RWPE2 (cell line): ENCODE data around the gene PNPLA1.

Source experiments
- ATAC-seq: fragments of 200-7000 bp; cut with Tn5 transposase; 3 replicates; pipeline ENCODE4 v1.9.1; 2021; ENCODE audit warnings: low read depth
- DNase-seq: peaks from one replicate; pipeline ENCODE4 v3.0.0-alpha.2; 2020; ENCODE audit warnings: low spot score
- H3K27ac ChIP-seq: fragments of 450-650 bp; 2 replicates; pipeline ENCODE4 v1.5.1; 2017; ENCODE audit warnings: mild to moderate bottlenecking; ENCODE audit not compliant: poor library complexity, severe bottlenecking
- H3K27me3 ChIP-seq: fragments of 250-450 bp; sonication (Bioruptor Pico); 2 replicates; pipeline ENCODE4 v1.5.1; 2021; ENCODE audit warnings: mild to moderate bottlenecking, moderate library complexity; ENCODE audit not compliant: insufficient read depth, poor library complexity, severe bottlenecking
- H3K36me3 ChIP-seq: fragments of 250-450 bp; sonication (Bioruptor Pico); 2 replicates; pipeline ENCODE4 v1.5.1; 2020; ENCODE audit warnings: low read depth, mild to moderate bottlenecking, moderate library complexity
- H3K4me1 ChIP-seq: fragments of 250-450 bp; sonication (Bioruptor Pico); 2 replicates; pipeline ENCODE4 v1.5.1; 2021; ENCODE audit warnings: mild to moderate bottlenecking, moderate library complexity; ENCODE audit not compliant: insufficient read depth, poor library complexity, severe bottlenecking
- H3K4me3 ChIP-seq: fragments of 250-450 bp; sonication (Bioruptor Pico); 2 replicates; pipeline ENCODE4 v1.5.1; 2021; ENCODE audit warnings: mild to moderate bottlenecking, moderate library complexity; ENCODE audit not compliant: severe bottlenecking
- H3K9me3 ChIP-seq: fragments of 250-450 bp; sonication (Bioruptor Pico); 2 replicates; pipeline ENCODE4 v1.5.1; 2021; ENCODE audit warnings: mild to moderate bottlenecking, moderate library complexity; ENCODE audit not compliant: severe bottlenecking
- TF ChIP-seq, protein P1 (sequence below): fragments of 450-650 bp; IDR thresholded peaks from one replicate; pipeline ENCODE4 v1.5.1; 2017; ENCODE audit warnings: mild to moderate bottlenecking, moderate library complexity; ENCODE audit not compliant: poor library complexity, severe bottlenecking

The PNPLA1 gene

DNA sequence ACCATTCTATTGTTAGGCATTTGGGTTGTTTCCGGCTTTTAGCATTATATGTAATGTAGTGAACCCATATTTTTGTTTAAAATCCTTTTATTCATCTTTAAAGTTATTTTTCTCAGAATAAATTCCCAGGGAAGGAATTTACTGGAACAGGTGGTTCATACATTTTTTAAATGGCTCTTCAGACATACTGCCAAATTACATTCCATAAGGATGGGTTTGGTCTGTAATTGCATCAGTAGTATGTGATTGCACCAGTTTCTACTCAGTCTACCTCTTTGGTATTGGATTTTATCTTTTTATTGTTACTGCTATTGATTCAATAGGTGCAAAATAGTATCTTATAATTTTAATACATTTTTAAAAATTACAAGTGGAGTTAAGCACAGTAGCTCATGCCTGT lies 46.2 kb upstream of the PNPLA1 start:
- DNase-seq = no peak
- peaks cover 57% of the 10 kb centered on the region for H3K36me3 ChIP-seq
- TF ChIP-seq, protein P1, sequence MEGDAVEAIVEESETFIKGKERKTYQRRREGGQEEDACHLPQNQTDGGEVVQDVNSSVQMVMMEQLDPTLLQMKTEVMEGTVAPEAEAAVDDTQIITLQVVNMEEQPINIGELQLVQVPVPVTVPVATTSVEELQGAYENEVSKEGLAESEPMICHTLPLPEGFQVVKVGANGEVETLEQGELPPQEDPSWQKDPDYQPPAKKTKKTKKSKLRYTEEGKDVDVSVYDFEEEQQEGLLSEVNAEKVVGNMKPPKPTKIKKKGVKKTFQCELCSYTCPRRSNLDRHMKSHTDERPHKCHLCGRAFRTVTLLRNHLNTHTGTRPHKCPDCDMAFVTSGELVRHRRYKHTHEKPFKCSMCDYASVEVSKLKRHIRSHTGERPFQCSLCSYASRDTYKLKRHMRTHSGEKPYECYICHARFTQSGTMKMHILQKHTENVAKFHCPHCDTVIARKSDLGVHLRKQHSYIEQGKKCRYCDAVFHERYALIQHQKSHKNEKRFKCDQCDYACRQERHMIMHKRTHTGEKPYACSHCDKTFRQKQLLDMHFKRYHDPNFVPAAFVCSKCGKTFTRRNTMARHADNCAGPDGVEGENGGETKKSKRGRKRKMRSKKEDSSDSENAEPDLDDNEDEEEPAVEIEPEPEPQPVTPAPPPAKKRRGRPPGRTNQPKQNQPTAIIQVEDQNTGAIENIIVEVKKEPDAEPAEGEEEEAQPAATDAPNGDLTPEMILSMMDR = no peak

DNA sequence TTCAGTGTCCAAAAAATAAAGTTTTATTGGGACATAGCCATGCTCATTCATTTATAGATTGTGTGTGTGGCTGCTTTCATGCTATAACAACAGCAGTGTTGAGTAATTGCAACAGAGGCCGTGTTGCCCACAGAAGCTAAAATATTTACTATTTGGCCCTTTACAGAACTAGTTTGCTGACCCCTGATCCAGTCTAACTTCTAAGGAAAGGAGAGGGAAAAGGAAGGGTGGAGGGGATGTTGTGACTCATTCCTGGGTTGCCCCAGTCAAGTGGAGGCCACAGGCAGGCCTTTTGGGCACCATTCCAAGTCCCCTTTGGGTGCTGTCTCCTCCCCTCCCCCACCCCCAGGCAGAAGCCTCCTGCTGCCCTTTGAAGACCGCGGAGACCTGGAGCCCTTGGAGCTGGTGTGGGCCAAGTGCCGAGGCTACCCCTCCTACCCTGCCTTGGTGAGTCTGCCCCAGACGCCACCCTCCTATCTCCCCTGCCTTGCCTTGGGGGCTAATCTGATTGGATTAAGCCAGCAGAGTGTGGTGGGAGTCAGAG lies 44.9 kb upstream of the PNPLA1 start:
- Histone ChIP-seq H3K27me3 (no peaks in the 10 kb centered on the region), H3K4me3 (no peak overlapping the region), H3K9me3 (no peaks in the 10 kb centered on the region), H3K27ac (no peak overlapping the region), H3K4me1 (peaks cover 19% of the 10 kb centered on the region), H3K36me3 (peaks cover 51% of the 10 kb centered on the region)
- TF ChIP-seq, protein P1 = no peak
- ATAC-seq (peak; percentile 25; the same call in 1 of the 3 replicates), DNase-seq (no peak)

More for the DNA sequence above, 46.2 kb upstream of the PNPLA1 start:
- Histone ChIP-seq H3K27ac (no peak overlapping the region), H3K4me3 (no peak overlapping the region), H3K9me3 (no peaks in the 10 kb centered on the region), H3K4me1 (peaks cover 19% of the 10 kb centered on the region), H3K27me3 (no peaks in the 10 kb centered on the region)
- ATAC-seq = no peak

DNA sequence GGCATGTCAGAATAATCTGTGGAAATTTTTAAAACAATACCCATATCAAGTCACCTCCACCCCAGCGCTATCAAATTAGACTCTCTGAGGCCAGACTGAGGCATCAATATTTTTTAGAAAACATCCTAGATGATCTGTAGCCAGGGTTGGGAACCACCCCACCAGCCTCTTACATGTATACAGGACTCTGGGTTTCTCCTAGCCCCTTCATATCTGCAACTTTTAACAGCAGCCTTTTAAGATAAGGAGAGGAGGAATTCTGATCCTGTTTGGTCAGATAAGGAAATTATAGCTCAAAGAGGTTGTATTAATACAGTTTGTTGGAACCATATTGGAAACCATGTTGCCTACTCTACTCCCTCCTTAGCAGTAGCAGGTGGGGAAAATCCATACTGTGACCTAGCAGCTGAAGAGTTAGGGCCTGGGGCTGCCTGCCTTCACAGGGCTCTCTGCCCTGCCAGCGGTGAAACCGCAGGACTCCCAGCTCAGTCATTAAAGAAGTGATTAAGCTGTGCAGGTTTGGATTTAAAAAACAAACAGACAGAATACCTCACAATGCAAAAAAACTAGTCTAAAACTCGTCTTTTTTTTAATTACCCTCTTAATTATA lies 43.3 kb upstream of the PNPLA1 start:
- TF ChIP-seq, protein P1 = no peak
- Histone ChIP-seq H3K27ac (no peak overlapping the region), H3K4me1 (peaks cover 19% of the 10 kb centered on the region), H3K36me3 (peaks cover 56% of the 10 kb centered on the region), H3K4me3 (no peak overlapping the region), H3K27me3 (no peaks in the 10 kb centered on the region), H3K9me3 (no peaks in the 10 kb centered on the region)
- ATAC-seq = no peak
- DNase-seq = no peak

DNA sequence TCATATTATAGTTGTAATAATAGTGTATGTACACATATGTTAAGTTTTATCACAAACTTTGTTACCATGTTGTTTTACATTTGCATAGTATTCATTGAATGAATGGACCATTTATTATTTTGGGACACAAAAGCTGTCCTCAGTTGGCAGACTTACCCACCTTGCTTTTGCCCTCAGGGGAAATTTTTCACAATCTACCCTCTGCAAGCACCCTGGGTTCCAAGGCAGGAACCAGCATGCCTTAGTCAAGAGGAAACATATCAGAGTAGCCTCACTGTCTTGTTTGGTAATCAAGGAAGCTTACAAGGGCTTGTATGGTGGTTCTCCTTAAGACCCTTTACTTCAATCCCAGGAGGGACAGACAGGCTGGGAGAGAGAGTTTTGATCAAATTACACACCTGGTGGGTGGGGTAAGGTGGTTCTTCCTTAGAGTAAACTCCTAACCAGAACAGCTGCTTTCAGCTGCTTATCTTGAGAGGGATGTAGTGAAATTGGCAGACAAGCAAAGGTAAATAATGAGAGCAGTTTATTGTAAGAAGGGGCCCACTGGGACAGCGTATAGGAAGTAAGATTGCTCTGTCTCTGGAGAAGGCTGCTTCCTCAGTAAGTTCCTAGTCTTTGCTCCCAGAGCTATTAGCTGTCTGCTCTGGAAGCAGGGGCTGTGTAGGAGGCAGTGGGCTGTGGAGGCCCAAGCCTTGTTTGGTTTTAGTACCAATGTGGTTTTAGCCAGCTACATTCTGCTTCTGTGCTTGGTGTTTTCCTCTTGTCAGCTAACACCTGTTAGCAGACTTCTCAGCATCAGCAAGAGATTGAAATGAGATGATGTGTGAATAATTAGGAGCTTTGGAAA lies 42.3 kb upstream of the PNPLA1 start:
- H3K27ac ChIP-seq = peak overlapping the region; percentile 6
- no peak overlapping the region for H3K4me3 ChIP-seq
- peaks cover 19% of the 10 kb centered on the region for H3K4me1 ChIP-seq
- DNase-seq = no peak
- H3K36me3 ChIP-seq = peaks cover 55% of the 10 kb centered on the region
- no peaks in the 10 kb centered on the region for H3K27me3 ChIP-seq
- peak; percentile 56; the same call in 2 of the 3 replicates for ATAC-seq
- H3K9me3 ChIP-seq = no peaks in the 10 kb centered on the region
- TF ChIP-seq, protein P1 = no peak
